Frontal cortex (tissue), 4 donors: ENCODE measurements around the gene BAHCC1. TPM values are rescaled to one million over a fixed set of nuclear protein-coding genes. Genes with fewer than 3 reads are reported as not detected.
A peak's percentile ranks its signal among the peaks of the same experiment; 100 is the strongest.

Experiments
- DNase-seq, 2 donors: peaks; one replicate each; pipeline ENCODE4 v3.0.0; 2012; ENCODE audit warnings: low spot score in 2 of 2
- FAIRE-seq: peaks from 2 replicates; lab custom pipeline; 2012; peaks lifted over from hg19 to GRCh38; lab: Jason Lieb, UNC
- total RNA-seq: library from RNA; depleted of rRNA; stranded (reverse); fragments of >200 nt; gene quantifications from one replicate; pipeline ENCODE4 v1.2.3, GENCODE V29; 2014
- donor health status: control.
- donor health status: control.
- donor health status: control.

Gene BAHCC1
- total RNA-seq, 1 donor from 2014 or later, result 5.7 TPM

GRCh38 chr17:81498953-81499600 lies 103.8 kb downstream of the BAHCC1 start:
- no peak for DNase-seq
- no peak for FAIRE-seq

- DNase-seq (no peak), FAIRE-seq (no peak)
These were observed 104.3 kb downstream of the BAHCC1 start for GRCh38 chr17:81499601-81499970.

DNA sequence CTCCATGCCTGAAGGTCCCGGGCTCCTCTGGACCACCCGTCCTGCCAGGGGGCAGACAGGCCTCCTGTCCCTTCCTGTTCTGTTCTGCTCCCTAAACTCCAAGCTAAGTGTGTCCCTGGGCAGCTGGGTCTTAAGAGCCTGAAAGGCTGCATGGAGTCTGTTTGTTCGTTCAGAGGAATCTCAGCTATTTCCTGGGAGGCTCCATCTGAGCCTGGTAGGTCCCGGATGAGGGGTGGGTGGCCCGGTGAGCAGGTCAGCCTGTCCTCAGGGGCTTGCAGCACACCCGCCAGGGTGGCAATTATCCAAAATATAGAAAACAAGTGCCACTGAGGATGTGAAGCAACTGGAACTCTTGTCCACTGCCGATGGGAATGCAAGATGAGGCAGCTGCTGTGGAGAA lies 104.8 kb downstream of the BAHCC1 start:
- FAIRE-seq, result no peak
- DNase-seq, result no peak

GRCh38 chr17:81502471-81503017 lies 107.3 kb downstream of the BAHCC1 start:
- DNase-seq (no peak), FAIRE-seq (no peak)

GRCh38 chr17:81503619-81504018 lies 108.4 kb downstream of the BAHCC1 start:
- no peak for DNase-seq
- FAIRE-seq, result no peak

DNA sequence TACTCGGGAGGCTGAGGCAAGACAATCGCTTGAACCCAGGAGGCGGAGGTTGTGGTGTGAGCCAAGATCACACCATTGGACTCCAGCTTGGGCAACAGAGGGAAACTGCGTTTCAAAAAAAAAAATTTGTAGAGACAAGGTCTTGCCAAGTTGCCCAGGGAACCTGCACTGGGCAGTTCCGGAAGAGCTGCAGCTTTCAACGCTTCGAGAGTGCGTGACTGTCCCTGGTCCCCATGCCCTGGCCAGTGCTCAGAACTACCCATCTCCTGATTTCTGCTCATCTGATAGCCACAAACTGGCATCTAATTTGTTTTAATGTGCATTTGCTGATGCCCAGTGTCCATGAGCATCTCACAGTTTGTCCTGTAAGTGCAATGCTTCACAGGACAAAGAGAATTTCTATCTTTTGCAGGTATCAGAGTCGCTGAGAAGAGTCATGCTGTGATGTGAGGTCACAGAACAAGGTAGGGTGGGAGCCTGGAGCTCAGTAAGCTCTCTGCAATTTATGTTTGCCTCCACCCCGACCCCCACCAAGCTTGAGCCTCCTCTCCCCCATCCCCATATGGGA lies 113.5 kb downstream of the BAHCC1 start:
- DNase-seq, result no peak
- no peak for FAIRE-seq

DNA sequence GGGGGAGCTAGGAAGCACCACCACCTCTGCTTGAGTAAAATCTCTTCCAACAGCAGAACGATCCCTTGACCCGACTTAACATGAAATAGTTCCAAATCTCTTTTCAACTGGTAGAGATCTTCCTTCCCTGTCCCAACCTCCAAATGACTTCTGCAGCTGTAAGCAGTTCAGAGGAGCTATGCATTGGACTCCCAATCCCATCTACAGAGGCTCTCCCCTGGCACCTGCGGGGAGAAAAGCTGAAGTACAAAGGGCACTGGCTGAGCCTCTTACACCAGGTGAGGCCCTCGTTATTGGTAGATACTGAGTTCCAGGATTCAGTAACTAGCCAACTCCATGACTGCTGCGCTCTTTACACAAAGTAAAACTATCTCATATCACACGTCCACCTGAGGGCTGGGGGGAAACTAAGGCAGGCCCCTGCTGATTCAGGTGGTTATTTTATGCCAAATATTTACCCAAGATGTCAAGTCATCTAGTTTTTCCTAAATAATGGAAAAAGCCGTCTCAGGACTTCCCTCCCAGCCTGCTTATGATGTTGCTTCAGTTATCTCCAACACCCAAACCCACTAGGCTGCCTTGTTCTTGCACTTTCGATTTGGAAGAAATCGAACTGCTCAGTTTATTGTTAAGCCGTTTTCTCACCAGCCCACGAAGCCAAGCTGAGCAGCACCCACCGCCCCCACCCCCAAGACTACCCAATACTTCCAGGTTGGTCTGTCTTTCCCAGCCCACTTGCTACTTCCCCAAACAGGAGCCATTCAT lies 114.1 kb downstream of the BAHCC1 start:
- FAIRE-seq (no peak), DNase-seq (no peak)

- DNase-seq, result no peak
- FAIRE-seq, result no peak
These were observed 114.9 kb downstream of the BAHCC1 start for GRCh38 chr17:81509972-81510784.

DNA sequence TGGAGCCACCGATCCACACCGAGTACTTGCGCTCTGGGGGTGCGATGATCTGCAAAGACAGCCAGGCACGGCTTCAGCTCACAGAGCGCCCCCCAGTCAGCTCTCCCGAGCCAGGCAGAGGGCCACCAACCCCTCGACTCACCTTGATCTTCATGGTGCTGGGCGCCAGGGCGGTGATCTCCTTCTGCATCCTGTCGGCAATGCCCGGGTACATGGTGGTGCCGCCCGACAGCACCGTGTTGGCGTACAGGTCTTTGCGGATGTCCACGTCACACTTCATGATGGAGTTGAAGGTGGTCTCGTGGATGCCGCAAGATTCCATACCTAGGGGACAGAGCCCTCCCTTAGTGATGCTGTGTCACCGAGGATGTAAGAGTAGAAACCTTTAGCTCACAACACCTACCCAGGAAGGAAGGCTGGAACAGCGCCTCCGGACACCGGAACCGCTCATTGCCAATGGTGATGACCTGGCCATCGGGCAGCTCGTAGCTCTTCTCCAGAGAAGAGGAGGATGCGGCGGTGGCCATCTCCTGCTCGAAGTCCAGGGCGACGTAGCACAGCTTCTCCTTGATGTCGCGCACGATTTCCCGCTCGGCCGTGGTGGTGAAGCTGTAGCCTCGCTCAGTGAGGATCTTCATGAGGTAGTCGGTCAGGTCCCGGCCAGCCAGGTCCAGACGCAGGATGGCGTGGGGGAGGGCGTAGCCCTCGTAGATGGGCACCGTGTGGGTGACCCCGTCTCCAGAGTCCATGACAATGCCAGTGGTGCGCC lies 115.7 kb downstream of the BAHCC1 start:
- DNase-seq (no peak), FAIRE-seq (no peak)

GRCh38 chr17:81511554-81511803 lies 116.2 kb downstream of the BAHCC1 start:
- DNase-seq, result no peak
- FAIRE-seq, result no peak

DNA sequence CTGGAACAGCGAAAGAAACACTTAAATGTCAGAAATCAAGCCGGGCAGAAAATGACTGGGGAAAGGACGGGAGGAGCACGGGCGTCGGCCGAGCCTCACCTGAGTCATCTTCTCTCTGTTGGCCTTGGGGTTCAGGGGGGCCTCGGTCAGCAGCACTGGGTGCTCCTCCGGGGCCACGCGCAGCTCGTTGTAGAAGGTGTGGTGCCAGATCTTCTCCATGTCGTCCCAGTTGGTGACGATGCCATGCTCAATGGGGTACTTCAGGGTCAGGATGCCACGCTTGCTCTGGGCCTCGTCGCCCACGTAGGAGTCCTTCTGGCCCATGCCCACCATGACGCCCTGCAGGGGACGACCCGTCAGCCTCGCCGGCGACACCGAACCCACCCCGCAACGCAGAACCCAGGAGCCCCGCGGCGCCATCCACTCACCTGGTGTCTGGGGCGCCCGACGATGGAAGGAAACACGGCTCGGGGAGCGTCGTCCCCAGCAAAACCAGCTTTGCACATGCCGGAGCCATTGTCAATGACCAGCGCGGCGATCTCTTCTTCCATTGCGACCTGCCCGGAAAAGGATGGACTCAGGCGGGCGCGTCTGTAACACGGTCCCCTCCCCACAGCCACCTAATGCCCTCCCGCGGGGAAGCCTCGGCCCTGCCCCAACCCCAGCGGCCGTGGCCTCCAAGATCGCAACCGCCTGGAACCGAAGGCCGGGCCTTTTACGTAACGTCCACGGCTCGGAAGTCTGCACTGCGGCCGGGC lies 116.7 kb downstream of the BAHCC1 start:
- no peak for FAIRE-seq
- no peak for DNase-seq

- peak; percentile 98 to 99 for DNase-seq
These were observed 117.5 kb downstream of the BAHCC1 start, which contains the start of gene ACTG1 for GRCh38 chr17:81512562-81513371. TSS of gene ACTG1 (minus strand) at chr17:81512799. CDS start at chr17:81512354, 445 bp downstream.

GRCh38 chr17:81513372-81513752 lies 118.1 kb downstream of the BAHCC1 start:
- peak in 1 of 2 donors; percentile 71 for DNase-seq

More at GRCh38 chr17:81512562-81513371, 117.5 kb downstream of the BAHCC1 start, which contains the start of gene ACTG1:
- FAIRE-seq, result no peak

GRCh38 chr17:81513753-81514488 lies 118.7 kb downstream of the BAHCC1 start:
- FAIRE-seq, result no peak
- peak in 1 of 2 donors; percentile 67 for DNase-seq

More at GRCh38 chr17:81513372-81513752, 118.1 kb downstream of the BAHCC1 start:
- no peak for FAIRE-seq

- no peak for FAIRE-seq
- DNase-seq, result no peak
These were observed 119.2 kb downstream of the BAHCC1 start for GRCh38 chr17:81514489-81514738.

GRCh38 chr17:81514739-81515529 lies 119.7 kb downstream of the BAHCC1 start:
- DNase-seq, result peak; percentile 71 to 83
- no peak for FAIRE-seq
